Measurements from ENCODE around the gene TEKT1.

DNA sequence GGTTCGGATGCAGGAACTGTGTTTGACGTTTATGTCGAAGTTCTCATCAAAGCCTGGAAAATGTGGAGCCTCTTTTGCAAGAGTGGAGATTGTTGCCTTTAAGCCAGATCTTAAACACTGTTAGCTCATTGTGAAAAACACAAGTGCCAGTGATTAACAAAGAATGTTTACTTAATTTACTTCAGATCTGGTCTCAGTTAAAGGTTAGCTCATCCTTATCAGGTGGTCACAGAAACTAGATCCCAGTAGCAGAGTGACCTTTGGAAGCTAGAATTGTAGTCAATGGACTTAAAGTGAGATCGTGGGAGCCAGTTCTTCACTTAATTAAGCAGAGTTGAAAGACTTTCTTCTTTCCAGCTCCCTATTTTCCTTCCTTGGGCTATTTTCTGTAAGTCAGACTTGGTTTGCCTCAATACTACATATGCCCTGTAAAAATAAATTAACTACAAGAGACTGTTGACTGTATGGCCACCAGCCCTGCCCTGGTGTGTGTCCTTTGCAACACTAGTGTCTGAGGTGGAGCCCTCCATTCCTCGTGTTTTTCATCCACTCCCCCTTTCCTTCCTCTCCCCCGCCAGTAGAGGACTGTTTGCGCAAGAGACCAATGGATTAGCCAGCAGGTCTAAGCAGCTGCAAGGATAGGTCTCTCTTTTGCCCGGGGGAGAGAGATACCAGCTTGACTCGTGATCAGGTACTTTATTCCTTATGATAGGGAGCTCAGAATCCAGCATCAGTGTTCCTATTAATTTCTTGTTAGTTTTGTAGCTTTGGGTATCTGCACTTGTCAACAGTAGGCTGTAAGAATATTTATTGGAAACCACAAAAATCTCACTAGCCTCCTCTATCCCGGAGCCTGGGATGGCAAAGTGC is 35.3 kb downstream of the TEKT1 start:
- no peak for TF ChIP-seq CTCF (conservative IDR thresholded peaks at IDR 0.05; ENCODE audit: low read depth, low read length)
- TF ChIP-seq EZH2 (IDR thresholded peaks at IDR 0.05; ENCODE audit: low read length, unreplicated experiment), result no peak
- TF ChIP-seq EZH2phosphoT487 (IDR thresholded peaks at IDR 0.05; ENCODE audit: borderline replicate concordance, low read length), result no peak
